Pons (tissue), 1 donor: ENCODE measurements around the gene PYGL.

Source experiments
- DNase-seq: peaks from one replicate; pipeline ENCODE4 v3.0.0-alpha.2; 2016; ENCODE audit warnings: low spot score

PYGL gene

GRCh38 chr14:50871914-50872732 lies 72.2 kb downstream of the PYGL start, which contains the start of gene ABHD12B:
ABHD12B (plus strand) TSS chr14:50872053; CDS start chr14:50872175, 122 bp downstream.
- no peak for DNase-seq

DNA sequence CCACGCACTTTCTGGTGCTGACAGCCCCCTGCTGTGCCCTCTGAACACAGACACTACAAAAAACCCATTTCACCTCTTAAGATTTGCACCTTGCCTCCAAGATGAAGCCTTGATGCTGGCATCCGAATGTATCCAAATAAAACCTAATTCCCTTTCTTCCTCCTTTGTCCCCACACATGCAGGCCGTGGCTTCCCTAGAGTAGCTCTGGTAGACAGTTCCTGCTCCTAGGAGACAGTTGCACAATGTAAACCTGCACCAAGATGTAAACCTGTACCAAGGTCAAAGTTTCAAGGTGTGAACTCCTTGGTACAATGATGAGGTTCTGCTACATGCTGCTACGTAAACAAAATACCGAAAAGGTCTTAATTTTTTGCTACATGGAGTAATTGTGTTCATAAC lies 73.1 kb downstream of the PYGL start:
- no peak for DNase-seq

DNA sequence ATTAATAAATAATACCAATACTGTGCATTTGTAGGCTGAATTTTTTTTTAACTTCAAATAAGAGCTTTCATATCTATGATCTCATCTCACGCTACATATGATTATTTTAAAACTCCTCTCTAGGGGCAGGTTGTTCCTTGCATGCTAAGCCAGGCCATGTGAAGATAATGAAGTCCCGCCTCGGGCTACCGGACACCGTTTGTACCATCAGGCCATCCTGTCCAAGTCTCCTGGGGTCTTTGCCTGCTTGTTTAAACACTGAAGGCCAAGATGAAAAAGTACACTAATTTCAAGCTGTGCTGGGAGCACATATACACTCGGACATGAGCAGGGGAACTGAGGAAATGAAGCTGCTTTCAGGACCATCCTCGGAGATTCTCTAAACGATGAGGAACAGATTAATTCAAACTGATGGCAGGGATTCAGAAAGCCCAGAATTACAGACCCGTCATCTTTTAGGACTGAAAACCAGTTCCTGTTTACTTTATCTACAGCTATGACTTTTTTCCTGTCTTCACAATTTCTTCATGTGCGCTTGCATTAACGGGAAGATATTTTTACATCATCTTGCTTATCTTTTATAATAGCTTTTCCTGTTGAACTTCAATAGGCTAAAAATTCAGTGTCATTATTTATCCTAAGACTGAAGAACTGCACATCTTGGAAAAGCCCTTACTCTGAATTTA lies 78.7 kb downstream of the PYGL start:
- no peak for DNase-seq

- DNase-seq = no peak
These were observed 79.3 kb downstream of the PYGL start for GRCh38 chr14:50864946-50865345.

- no peak for DNase-seq
These were observed 80.0 kb downstream of the PYGL start for GRCh38 chr14:50864237-50864636.

DNA sequence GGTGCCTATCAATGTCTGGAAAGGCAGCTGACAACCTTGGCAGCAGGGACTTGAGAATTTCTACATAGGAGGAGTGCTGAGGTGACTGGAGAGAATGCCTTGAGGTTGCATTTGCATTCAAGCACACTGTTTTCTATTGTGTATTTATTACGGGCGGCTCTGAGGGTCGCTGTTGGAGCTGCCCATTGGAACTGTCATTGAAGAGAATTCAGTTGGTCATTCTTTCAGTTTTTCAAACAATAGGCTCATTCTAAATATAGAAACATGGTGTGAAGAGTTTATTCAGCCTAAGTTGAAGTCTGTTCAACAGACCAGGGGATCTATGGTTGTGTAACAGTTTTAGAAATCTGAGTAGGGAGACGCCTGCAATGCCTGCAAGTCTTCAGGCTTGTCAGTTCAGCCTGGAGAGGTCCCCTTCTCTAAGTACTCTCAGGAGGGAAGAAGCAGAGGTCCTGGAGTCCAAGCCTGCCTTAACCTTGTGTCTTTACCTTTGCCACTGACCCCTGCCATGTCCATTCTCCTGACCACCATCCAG lies 82.2 kb downstream of the PYGL start:
- peak; percentile 51 for DNase-seq

- peak; percentile 88 for DNase-seq
These were observed 83.7 kb downstream of the PYGL start for GRCh38 chr14:50860478-50861086.

DNA sequence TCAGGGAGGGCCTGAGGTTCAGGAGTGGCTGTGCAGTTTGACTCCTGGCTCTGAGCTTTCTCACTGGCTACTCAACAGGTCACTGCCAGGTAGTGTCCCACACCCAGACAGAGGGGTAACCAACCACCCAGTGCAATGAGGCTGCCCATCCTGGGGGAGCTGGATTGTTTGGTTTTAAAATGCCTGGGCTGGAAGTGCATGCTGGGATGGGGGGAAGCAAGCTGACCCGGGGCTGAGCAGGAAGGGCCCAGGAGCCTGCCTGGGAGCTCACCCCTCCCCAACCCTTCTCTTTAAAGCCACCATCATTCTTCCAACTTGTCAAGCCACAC lies 85.0 kb downstream of the PYGL start:
- DNase-seq = peak; percentile 24

DNA sequence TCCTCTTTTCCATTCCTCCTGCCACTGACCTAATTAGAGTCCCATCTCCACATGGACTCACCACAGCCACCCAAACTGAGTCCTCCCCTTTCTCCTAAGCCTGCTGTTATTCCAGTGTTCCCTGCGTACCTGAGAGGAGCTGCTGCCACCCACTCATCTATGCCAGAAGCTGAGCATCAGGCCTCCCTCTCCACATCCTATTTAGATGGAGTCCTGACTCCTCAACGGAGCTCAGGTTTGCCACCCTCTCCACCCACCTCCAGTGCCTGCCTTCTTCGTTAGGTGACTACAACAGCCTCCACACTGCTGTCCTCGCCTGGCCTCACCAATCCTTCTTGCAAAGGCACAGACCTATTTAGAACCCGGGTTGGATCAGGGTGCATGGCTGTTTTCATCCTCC lies 87.6 kb downstream of the PYGL start:
- no peak for DNase-seq

DNA sequence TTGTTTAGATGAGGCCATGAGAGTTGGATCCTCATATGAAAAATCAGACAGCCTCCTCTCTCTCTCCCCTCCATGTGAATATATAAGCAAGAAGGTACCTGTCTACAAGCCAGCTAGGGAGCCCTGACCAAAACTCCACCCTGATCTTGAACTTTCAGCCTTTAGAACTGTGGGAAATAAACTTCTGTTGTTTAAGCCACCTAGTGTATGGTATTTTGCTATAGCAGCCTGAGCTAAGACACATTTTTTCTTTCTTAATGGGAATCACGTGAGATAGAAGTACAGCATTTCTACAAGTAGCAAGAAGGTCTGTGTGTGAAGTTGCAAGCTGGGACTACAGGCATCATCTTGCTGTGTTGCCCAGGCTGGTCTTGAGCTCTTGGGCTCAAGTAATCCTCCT lies 88.7 kb downstream of the PYGL start:
- DNase-seq = no peak
